B cell (primary cell): ENCODE data around the gene ATP9A. TPM values are rescaled to one million over a fixed set of nuclear protein-coding genes. Genes with fewer than 3 reads are reported as not detected.

Experiments used
- ATAC-seq: fragments of 200-7000 bp; cut with Tn5 transposase; one replicate; pipeline ENCODE4 v1.10.0; 2021; ENCODE audit warnings: low read depth, mild to moderate bottlenecking, moderate number of reproducible peaks, moderate library complexity
- CTCF ChIA-PET: fragments of 350-600 bp; sonication (Branson Sonifier 250); formaldehyde crosslinking; loops from one replicate; lab custom pipeline; 2021; ENCODE audit warnings: antibody characterized with exemption, inconsistent platforms; lab: Charles Lee
- POLR2A ChIA-PET: fragments of 350-600 bp; sonication (Branson Sonifier 250); formaldehyde crosslinking; loops from one replicate; lab custom pipeline; 2021; ENCODE audit warnings: antibody characterized with exemption; lab: Charles Lee
- DNase-seq: peaks from one replicate; pipeline ENCODE4 v3.0.0; 2013
- H2AFZ ChIP-seq: 2 replicates; pipeline ENCODE4 v1.6.1; 2012; ENCODE audit warnings: mild to moderate bottlenecking, low read depth, low read length; ENCODE audit not compliant: insufficient read depth, poor library complexity, severe bottlenecking
- H3K27ac ChIP-seq, 2 donors: 1 replicate in 1 of 2; 2 replicates in 1 of 2; pipeline ENCODE4 v1.5.1; 2012 to 2013; ENCODE audit warnings: low read length in 2 of 2, mild to moderate bottlenecking in 2 of 2, moderate library complexity in 1 of 2
- H3K27me3 ChIP-seq, 4 experiments: fragments of 200-600 bp in 1 of 4; sonication (generic) in 1 of 4; replicated peaks in 1 of 4; 1 replicate in 2 of 4; 2 replicates in 2 of 4; pipeline versions ENCODE4 v1.6.1 to v1.7.0; 2013 to 2016; ENCODE audit warnings: low read length in 3 of 4, mild to moderate bottlenecking in 2 of 4, mixed read lengths in 1 of 4, moderate library complexity in 1 of 4; ENCODE audit not compliant: insufficient read depth in 4 of 4, control insufficient read depth in 3 of 4; ENCODE audit errors: control extremely low read depth in 1 of 4
- H3K36me3 ChIP-seq, 2 experiments: replicated peaks in 1 of 2; 1 replicate in 1 of 2; 2 replicates in 1 of 2; pipeline versions ENCODE4 v1.6.1 to v1.7.1; 2013; ENCODE audit warnings: low read length in 1 of 2; ENCODE audit not compliant: insufficient read depth in 2 of 2, control insufficient read depth in 1 of 2; ENCODE audit errors: control extremely low read depth in 1 of 2, extremely low read depth in 1 of 2
- H3K4me1 ChIP-seq, 2 donors: fragments of 200-600 bp in 1 of 2; sonication (generic) in 1 of 2; 1 replicate in 1 of 2; 2 replicates in 1 of 2; pipeline versions ENCODE4 v1.5.1 to v1.6.1; 2013 to 2017; ENCODE audit warnings: low read length in 2 of 2; ENCODE audit not compliant: control insufficient read depth in 2 of 2, insufficient read depth in 2 of 2
- H3K4me2 ChIP-seq: replicated peaks from 2 replicates; pipeline ENCODE3; 2012; ENCODE audit warnings: mild to moderate bottlenecking, low read depth, low read length; ENCODE audit not compliant: poor library complexity, severe bottlenecking
- H3K4me3 ChIP-seq, 5 experiments: fragments of 200-600 bp in 1 of 5; sonication (generic) in 1 of 5; 1 replicate in 3 of 5; 2 replicates in 2 of 5; pipeline versions ENCODE4 v1.5.1 to v1.7.0; 2011 to 2016; ENCODE audit warnings: low read length in 4 of 5, mild to moderate bottlenecking in 4 of 5, low read depth in 2 of 5, control low read depth in 1 of 5, moderate library complexity in 1 of 5; ENCODE audit not compliant: insufficient read depth in 1 of 5; ENCODE audit errors: control extremely low read depth in 1 of 5, extremely low read depth in 1 of 5
- H3K79me2 ChIP-seq: fragments of 200-600 bp; sonication (generic); one replicate; pipeline ENCODE4 v1.6.0; 2016; ENCODE audit warnings: low read length; ENCODE audit not compliant: control insufficient read depth, insufficient read depth
- H3K9ac ChIP-seq: fragments of 200-600 bp; sonication (generic); 2 replicates; pipeline ENCODE4 v1.6.1; 2017; ENCODE audit warnings: mild to moderate bottlenecking, low read length, moderate library complexity
- H3K9me3 ChIP-seq, 3 donors: one replicate each; pipeline versions ENCODE4 v1.6.1 to v1.7.1; 2013; ENCODE audit warnings: low read length in 2 of 3; ENCODE audit not compliant: control insufficient read depth in 2 of 3, insufficient read depth in 1 of 3; ENCODE audit errors: control extremely low read depth in 1 of 3
- H4K20me1 ChIP-seq: 2 replicates; pipeline ENCODE4 v1.6.0; 2012; ENCODE audit warnings: mild to moderate bottlenecking, low read length; ENCODE audit not compliant: insufficient read depth, control insufficient read depth, poor library complexity, severe bottlenecking
- H3K27ac Mint-ChIP-seq: one replicate; pipeline ENCODE4 v1.8.0; 2021; ENCODE audit warnings: mixed read lengths
- H3K27me3 Mint-ChIP-seq: one replicate; pipeline ENCODE4 v1.8.0; 2021; ENCODE audit warnings: mixed read lengths
- H3K4me1 Mint-ChIP-seq: one replicate; pipeline ENCODE4 v1.8.0; 2021; ENCODE audit warnings: mixed read lengths
- H3K4me3 Mint-ChIP-seq: one replicate; pipeline ENCODE4 v1.8.0; 2021; ENCODE audit warnings: mixed read lengths
- H3K9me3 Mint-ChIP-seq: one replicate; pipeline ENCODE4 v1.8.0; 2022; ENCODE audit warnings: mixed read lengths; ENCODE audit not compliant: insufficient read depth
- EZH2 ChIP-seq: IDR thresholded peaks from 2 replicates; pipeline ENCODE4 v1.6.1; 2012; ENCODE audit warnings: borderline replicate concordance, low read depth, mild to moderate bottlenecking, moderate library complexity, low read length; ENCODE audit not compliant: insufficient read depth, poor library complexity, severe bottlenecking
- WGBS: methylation state at CpG from one replicate; pipeline ENCODE4 v1.1.5; 2013; ENCODE audit warnings: missing lambda C conversion rate; ENCODE audit not compliant: insufficient coverage; 5-methylcytosine and 5-hydroxymethylcytosine counted together
- intact Hi-C: fragments of 100-400 bp; cut with micrococcal nuclease; formaldehyde crosslinking; loops from one replicate; pipeline ENCODE4 v1.10.0; 2022
- polyA plus RNA-seq: library from polyadenylated mRNA; depleted of rRNA; stranded (reverse); fragments of >200 nt; gene quantifications from 2 replicates; pipeline ENCODE4 v1.2.3, GENCODE V29; 2012
- total RNA-seq, 2 donors: library from RNA; stranded (reverse); fragments of 120-200 nt in 1 of 2; gene quantifications; 1 replicate in 1 of 2; 2 replicates in 1 of 2; pipeline versions ENCODE4 v1.2.3 to v1.2.4, GENCODE V29; 2013 to 2022
- TF ChIP-seq, protein P1 (sequence below): fragments of 200-600 bp; IDR thresholded peaks from one replicate; pipeline ENCODE4 v1.8.0; 2022; ENCODE audit warnings: antibody characterized with exemption, mild to moderate bottlenecking

ATP9A gene
- total and polyA plus RNA-seq, 2 donors (not counting 1 experiment from before 2014, with no cell fraction given): 0.13 to 0.22 TPM

DNA sequence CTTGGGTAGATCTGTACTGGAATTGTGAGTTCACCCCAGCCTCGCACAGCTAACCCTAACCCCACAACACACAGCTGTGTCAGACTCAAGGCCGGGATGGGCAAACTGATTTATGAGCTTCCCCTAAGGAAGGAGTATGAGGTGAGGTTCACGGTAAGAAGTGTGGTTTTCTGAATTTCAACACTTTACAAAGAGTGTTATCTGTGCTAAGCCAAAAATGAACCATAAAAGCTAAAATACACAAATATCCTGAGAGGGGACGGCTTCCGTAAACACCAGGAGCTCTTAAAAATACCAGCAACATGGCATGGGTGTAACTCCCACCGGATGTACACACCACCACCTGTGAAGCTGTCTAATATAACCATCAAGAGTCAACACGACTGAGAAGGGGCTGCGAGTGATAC is 101.2 kb downstream of the ATP9A start:
- POLR2A ChIA-PET: no interaction called here
- WGBS: 15% methylated on average over 4 of the region's 8 CpGs
- Mint-ChIP-seq H3K4me3 (peak overlapping the region; percentile 40), H3K4me1 (peaks cover 20% of the 10 kb centered on the region), H3K27me3 (peaks cover 7% of the 10 kb centered on the region), H3K27ac (peak overlapping the region; percentile 2), H3K9me3 (no peaks in the 10 kb centered on the region)
- no peak for TF ChIP-seq EZH2
- TF ChIP-seq, protein P1, sequence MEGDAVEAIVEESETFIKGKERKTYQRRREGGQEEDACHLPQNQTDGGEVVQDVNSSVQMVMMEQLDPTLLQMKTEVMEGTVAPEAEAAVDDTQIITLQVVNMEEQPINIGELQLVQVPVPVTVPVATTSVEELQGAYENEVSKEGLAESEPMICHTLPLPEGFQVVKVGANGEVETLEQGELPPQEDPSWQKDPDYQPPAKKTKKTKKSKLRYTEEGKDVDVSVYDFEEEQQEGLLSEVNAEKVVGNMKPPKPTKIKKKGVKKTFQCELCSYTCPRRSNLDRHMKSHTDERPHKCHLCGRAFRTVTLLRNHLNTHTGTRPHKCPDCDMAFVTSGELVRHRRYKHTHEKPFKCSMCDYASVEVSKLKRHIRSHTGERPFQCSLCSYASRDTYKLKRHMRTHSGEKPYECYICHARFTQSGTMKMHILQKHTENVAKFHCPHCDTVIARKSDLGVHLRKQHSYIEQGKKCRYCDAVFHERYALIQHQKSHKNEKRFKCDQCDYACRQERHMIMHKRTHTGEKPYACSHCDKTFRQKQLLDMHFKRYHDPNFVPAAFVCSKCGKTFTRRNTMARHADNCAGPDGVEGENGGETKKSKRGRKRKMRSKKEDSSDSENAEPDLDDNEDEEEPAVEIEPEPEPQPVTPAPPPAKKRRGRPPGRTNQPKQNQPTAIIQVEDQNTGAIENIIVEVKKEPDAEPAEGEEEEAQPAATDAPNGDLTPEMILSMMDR: no peak
- Histone ChIP-seq H3K4me2 (peak overlapping the region; percentile 54), H2AFZ (peak overlapping the region; percentile 57), H3K27ac (peak overlapping the region in 1 of 2 donors; percentile 28), H3K79me2 (no peaks in the 10 kb centered on the region), H3K9me3 (no peaks in the 10 kb centered on the region), H3K27me3 (no peaks in the 10 kb centered on the region), H3K4me3 (no peak overlapping the region), H3K36me3 (no peaks in the 10 kb centered on the region), H3K4me1 (peaks cover 11 to 13% of the 10 kb centered on the region in 2 donors), H4K20me1 (no peaks in the 10 kb centered on the region), H3K9ac (peak overlapping the region; percentile 37)
- DNase-seq (no peak), ATAC-seq (no peak)
- CTCF ChIA-PET: interaction anchor here (0.7 to 1.1 kb wide), 3 partner anchors 27 to 680 kb away, joined by 3 to 4 read pairs (median 4); no protein-coding TSS in a partner anchor
- intact Hi-C loops: no loop called here

- H3K4me3 Mint-ChIP-seq: no peak overlapping the region
- DNase-seq (no peak), ATAC-seq (no peak)
- intact Hi-C loops: no loop called here
- WGBS: 100% methylated on average over 4 of the region's 5 CpGs
- no peaks in the 10 kb centered on the region for H3K9me3 Mint-ChIP-seq
- no peak overlapping the region for H3K9ac ChIP-seq
- H3K79me2 ChIP-seq: no peaks in the 10 kb centered on the region
- peaks cover 7% of the 10 kb centered on the region for H3K27me3 Mint-ChIP-seq
- H2AFZ ChIP-seq: no peak overlapping the region
- peaks cover 20% of the 10 kb centered on the region for H3K4me1 Mint-ChIP-seq
- no peak overlapping the region for H3K27ac Mint-ChIP-seq
- H3K9me3 ChIP-seq: no peaks in the 10 kb centered on the region
- H3K4me2 ChIP-seq: no peak overlapping the region
- H3K27ac ChIP-seq: no peak overlapping the region
- no peak for TF ChIP-seq EZH2
- TF ChIP-seq, protein P1: no peak
- ChIA-PET CTCF (no interaction called here), POLR2A (no interaction called here)
- H3K27me3 ChIP-seq: no peaks in the 10 kb centered on the region
- H3K4me1 ChIP-seq: peaks cover 11 to 13% of the 10 kb centered on the region in 2 donors
- no peaks in the 10 kb centered on the region for H4K20me1 ChIP-seq
- no peak overlapping the region for H3K4me3 ChIP-seq
- no peaks in the 10 kb centered on the region for H3K36me3 ChIP-seq
These were observed 102.1 kb downstream of the ATP9A start for GRCh38 chr20:51666126-51666525.
